GM19463 (cell line): ENCODE data around the gene POU5F1.

Experiments
- ATAC-seq: cut with Tn5 transposase; IDR thresholded peaks from one replicate; pipeline ENCODE4 v1.9.1; 2021; ENCODE audit warnings: mild to moderate bottlenecking, moderate library complexity; ENCODE audit not compliant: unreplicated experiment

The POU5F1 gene

GRCh38 chr6:31116661-31117385 is 53.7 kb downstream of the POU5F1 start:
- ATAC-seq: no peak

- ATAC-seq: no peak
Measured at GRCh38 chr6:31115941-31116560, 54.4 kb downstream of the POU5F1 start.

- no peak for ATAC-seq
Measured at GRCh38 chr6:31114970-31115849, 55.3 kb downstream of the POU5F1 start.

- no peak for ATAC-seq
Measured at GRCh38 chr6:31114541-31114878, 56.0 kb downstream of the POU5F1 start, which contains the start of gene PSORS1C1. PSORS1C1 (plus strand) TSS chr6:31114800; CDS start chr6:31129633, 14,833 bp downstream.
